GM19099 (cell line): Measurements from ENCODE around the gene ELMO1.

ENCODE experiments used
- POLR2A ChIP-seq: IDR thresholded peaks from 3 replicates; pipeline ENCODE4 v1.6.1; 2011; ENCODE audit warnings: low read depth; ENCODE audit not compliant: insufficient read length; ENCODE audit errors: extremely low read depth

Gene ELMO1

GRCh38 chr7:37196676-37197075 lies 252.0 kb downstream of the ELMO1 start:
- TF ChIP-seq POLR2A: no peak

DNA sequence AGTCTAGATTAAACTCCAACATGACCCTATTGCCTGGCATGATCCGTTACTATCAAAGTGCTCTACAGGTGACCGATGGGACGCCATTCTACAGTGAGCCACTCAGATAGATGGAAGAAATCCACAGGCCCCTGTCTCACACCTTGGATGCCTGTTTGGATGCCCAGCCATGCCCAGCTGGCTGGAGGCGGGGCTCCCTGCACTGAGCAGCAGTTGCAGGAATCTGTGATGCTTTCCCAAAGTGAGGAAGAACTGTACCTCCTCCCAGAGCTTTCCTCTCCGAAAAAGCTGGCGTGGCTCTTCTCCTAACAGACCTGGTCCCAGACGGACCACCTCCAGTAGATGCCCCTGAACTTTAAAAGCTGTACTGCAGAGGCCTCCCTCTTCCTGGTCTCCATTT lies 253.3 kb downstream of the ELMO1 start:
- TF ChIP-seq POLR2A: no peak

DNA sequence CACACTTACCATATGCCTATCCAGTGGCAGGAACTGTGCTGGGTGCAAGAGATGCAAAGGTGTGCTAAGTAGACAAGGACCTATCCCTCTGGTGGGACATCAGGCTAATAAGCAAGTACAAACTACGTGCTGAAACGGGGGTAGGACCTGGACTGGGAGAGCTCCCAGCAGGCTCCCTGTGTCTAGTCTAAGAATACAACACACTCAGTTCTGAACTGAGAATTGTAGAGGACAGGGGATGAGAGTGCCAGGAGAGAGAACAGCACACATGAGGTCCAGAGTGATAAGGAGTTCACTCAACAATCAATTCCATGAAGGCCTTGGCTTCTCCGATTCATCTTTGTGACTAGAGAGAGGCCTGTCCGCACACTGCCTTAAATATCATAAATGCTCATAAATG lies 253.7 kb downstream of the ELMO1 start:
- no peak for TF ChIP-seq POLR2A

DNA sequence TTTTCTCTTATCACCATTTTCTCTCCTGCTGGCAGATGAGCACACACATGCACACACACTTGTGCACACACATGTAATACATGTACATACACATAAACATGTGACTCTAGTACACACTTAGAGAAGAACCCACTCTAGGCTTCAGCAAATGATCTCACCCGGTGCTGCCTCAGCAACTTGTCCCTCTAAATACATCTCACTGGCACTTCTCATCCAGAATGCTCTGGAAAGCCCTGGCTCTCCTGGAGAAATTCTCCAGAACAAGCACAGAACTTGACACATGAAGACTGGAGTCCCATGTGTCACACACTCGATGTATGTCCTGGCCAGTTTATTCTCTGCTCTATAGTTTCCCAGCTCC lies 254.9 kb downstream of the ELMO1 start:
- TF ChIP-seq POLR2A: no peak

DNA sequence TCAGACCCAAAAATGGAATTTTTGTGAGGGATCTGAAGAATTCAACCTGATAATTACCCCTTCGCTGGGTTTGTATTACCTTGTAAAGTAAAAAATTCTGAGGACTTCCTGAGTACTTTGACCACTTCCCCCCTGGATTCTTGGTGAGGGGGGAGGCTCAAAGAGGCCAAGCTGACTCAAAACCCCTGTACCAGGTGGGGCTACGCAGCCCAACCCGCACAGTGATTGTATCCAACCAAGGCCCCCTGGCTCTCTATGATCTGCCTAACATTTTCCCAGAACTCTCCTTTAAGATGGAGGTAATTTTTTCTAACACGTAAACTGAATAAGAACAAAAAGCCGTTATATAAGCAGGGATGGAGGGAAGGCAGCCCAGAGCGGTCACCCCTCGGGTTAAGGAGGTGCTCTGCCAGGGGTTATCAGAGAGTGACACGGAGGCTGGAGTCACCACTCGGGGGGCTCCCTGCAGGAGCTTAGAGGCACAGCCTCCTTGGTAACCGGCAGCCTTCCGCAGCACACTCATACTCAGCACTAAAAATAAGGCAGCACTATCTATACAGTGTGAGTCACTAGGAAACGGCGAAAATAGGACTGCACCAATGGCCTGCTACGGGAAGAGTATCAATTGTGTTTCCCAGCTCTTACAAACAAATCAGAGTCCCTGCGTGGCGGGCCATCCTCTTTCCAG lies 255.4 kb downstream of the ELMO1 start:
- TF ChIP-seq POLR2A: no peak

GRCh38 chr7:37191797-37192196 lies 256.9 kb downstream of the ELMO1 start:
- TF ChIP-seq POLR2A: no peak

DNA sequence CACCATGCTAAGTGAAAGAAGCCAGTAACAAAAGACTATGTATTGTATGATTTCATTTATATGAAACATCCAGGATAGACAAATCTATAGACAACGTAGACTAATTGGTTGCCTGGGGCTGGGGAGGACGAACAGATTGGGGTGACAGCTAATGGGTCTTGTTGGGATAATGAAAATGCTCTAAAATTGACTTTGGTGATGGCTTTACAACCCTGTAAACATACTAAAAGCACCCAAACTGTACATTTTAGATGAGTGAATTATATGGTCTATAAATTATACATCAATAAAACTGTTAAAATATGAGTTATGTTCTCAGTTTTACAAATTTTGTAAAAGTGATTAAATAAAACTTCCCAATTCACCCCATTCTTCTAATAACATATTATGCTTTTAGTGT lies 261.5 kb downstream of the ELMO1 start:
- TF ChIP-seq POLR2A: no peak

DNA sequence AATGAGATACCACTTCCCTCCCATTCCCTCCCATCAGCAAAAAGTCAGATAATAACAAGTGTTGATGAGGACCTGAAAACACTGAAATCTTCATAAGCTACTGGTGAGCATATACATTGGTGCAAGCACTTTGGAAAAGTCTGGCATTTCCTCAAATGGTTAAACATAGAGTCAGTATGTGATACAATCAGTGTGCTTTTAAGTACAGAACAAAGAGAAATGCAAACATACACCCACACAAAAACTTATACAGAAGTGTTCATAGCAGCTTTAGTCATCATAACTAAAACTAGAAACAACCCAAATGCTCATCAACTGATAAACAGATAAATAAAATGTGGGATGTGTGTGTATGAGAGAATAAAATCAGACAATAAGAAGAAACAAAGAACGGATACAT lies 261.9 kb downstream of the ELMO1 start:
- no peak for TF ChIP-seq POLR2A

DNA sequence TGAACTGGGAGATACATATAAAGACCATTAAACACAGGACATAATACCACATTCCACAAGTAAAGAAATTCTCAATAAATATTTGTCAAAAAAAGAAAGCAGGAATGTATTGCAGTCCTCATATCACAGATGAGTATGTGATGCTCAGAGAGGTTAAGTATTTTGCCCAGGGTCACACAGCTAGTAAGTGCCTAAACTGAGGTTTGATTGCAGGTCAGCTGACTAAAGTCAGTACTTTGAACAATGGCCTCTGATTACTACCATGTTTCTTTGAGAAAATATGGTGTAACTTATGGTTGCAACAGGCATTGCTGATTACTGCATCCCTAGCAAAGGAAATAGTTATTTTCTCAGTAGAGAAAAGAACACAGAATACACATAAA lies 267.1 kb downstream of the ELMO1 start:
- no peak for TF ChIP-seq POLR2A

DNA sequence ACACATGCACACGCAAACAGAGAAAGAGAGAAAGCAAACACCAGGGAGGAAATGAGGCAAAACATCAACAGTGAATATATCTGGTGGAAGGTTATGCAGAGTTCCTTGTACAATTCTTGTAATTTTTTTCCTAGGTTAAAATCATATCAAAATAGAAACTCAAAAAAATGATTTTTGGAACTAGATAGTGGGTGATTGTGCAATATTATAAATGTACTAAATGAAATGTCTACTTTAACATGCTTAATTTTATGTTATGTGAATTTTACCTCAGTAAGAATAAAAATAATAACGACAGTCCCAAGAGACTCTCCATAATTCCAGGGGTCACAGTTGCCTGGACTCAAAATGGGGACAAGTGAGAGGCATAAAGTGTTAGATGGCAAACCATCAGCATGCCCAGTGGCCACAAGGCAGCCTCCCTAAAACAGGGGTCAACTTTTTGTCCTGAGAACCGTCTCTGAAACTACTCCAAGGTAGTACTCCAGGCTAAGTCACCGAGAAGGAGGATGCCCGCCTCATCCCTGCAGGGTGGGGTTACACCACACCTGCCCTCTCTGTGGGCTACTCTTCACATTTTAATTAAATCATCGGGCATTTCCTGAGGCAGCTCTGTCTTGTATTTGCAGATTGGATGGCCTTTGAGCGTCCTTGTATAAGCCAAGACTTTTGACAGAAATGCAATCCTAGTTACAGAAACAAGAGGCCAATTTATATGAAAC lies 267.7 kb downstream of the ELMO1 start:
- TF ChIP-seq POLR2A: no peak

- TF ChIP-seq POLR2A: no peak
Measured at GRCh38 chr7:37176079-37176478, 272.6 kb downstream of the ELMO1 start.

GRCh38 chr7:37174460-37174859 lies 274.2 kb downstream of the ELMO1 start:
- no peak for TF ChIP-seq POLR2A

DNA sequence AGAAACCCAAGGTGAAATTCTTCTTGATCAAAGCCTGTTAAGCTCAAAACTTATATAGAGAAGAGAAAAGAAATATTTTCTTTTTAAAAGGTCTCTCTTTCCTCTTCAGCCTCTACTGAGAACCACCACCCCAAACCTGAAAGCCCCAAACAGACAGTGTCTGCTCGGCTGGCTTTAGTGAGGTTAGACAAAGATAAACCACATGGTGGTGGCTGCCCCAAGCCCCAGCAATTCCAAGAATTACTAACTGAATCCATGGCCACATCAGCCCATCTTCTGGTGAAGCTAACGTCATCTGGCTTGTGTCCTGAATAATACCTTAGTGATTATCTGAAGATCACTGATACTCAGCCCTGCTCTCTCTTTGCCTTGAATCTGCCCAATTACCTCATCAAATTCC lies 275.0 kb downstream of the ELMO1 start:
- no peak for TF ChIP-seq POLR2A

DNA sequence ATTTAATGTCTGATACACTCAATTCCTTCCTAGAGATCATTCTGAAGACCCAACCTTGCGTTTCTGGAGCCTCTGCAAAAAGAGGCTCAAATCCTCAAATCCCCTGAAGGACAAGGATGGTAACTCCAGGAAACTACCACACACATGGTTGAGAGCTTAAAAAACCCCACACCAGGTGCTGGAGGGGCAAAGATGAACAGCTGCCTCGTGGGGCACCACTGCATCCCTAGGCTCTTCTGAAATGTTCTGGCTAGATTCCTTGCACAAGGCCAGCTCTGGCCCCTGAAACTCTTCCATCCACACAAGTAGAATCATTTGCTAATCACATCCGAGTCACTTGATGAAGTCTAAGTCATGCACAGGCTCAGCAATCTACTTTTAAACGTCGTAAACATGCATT lies 286.6 kb downstream of the ELMO1 start:
- TF ChIP-seq POLR2A: no peak

- no peak for TF ChIP-seq POLR2A
Measured at GRCh38 chr7:37160656-37161055, 288.0 kb downstream of the ELMO1 start.

DNA sequence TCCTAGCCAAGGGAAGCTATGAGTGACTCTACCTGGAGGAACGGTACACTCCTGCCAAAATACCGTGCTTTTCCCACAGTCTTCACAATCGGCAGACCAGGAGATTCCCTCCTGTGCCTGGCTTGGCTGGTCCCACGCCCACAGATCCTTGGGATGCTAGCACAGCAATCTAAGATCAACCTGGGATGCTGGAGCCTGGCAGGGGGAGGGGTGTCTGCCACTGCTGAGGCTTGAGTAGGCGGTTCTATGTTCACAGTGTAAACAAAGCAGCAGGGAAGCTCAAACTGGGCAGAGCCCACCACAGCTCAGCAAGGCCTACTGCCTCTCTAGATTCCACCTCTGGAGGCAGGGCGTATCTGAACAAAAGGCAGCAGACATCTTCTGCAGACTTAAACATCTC lies 295.3 kb downstream of the ELMO1 start:
- no peak for TF ChIP-seq POLR2A

- TF ChIP-seq POLR2A: no peak
Measured at GRCh38 chr7:37151741-37152413, 296.8 kb downstream of the ELMO1 start.

GRCh38 chr7:37150856-37151255 lies 297.8 kb downstream of the ELMO1 start:
- TF ChIP-seq POLR2A: no peak
